Suprapubic skin (tissue), 4 donors: ENCODE measurements around the gene WDR7. TPM values are rescaled to one million over a fixed set of nuclear protein-coding genes. Genes with fewer than 3 reads are reported as not detected.

ENCODE experiments used
- DNase-seq, 2 donors: peaks; one replicate each; pipeline ENCODE4 v3.0.0-alpha.2; 2019; ENCODE audit warnings: low spot score in 2 of 2
- H3K27ac ChIP-seq: fragments of 200-600 bp; sonication (generic); one replicate; pipeline ENCODE4 v1.5.1; 2019
- H3K27me3 ChIP-seq: fragments of 200-600 bp; sonication (generic); one replicate; pipeline ENCODE4 v1.5.1; 2019
- H3K36me3 ChIP-seq: fragments of 200-600 bp; sonication (generic); one replicate; pipeline ENCODE4 v1.5.1; 2019
- H3K4me1 ChIP-seq: fragments of 200-600 bp; sonication (generic); one replicate; pipeline ENCODE4 v1.5.1; 2019
- H3K4me3 ChIP-seq: fragments of 200-600 bp; sonication (generic); one replicate; pipeline ENCODE4 v1.5.1; 2019; ENCODE audit warnings: mild to moderate bottlenecking
- H3K9me3 ChIP-seq: fragments of 200-600 bp; sonication (generic); one replicate; pipeline ENCODE4 v1.5.1; 2019
- EP300 ChIP-seq: sonication (generic); formaldehyde crosslinking; IDR thresholded peaks from one replicate; pipeline ENCODE4 v1.6.1; 2017; ENCODE audit warnings: antibody characterized with exemption
- POLR2A ChIP-seq, 2 donors: fragments of 450-650 bp; IDR thresholded peaks; one replicate each; pipeline ENCODE4 v1.6.1; 2017; ENCODE audit warnings: antibody characterized with exemption in 2 of 2, mild to moderate bottlenecking in 2 of 2, moderate library complexity in 2 of 2
- POLR2AphosphoS5 ChIP-seq, 3 donors: sonication (generic); formaldehyde crosslinking; IDR thresholded peaks; one replicate each; pipeline ENCODE4 v1.6.1; 2017; ENCODE audit warnings: antibody characterized with exemption in 3 of 3
- WGBS: methylation state at CpG from one replicate; pipeline ENCODE4 v1.1.5; 2018; 5-methylcytosine and 5-hydroxymethylcytosine counted together
- total RNA-seq, 4 donors: library from RNA; depleted of rRNA; stranded (reverse); fragments of >200 nt; gene quantifications; one replicate each; pipeline ENCODE4 v1.1.0, GENCODE V29; 2016
- TF ChIP-seq, protein P1 (sequence below), 2 donors: fragments of 200-600 bp in 1 of 2; fragments of 450-650 bp in 1 of 2; sonication (generic) in 1 of 2; IDR thresholded peaks; one replicate each; pipeline ENCODE4 v1.5.1; 2016 to 2019; ENCODE audit warnings: antibody characterized with exemption in 2 of 2, mild to moderate bottlenecking in 1 of 2, moderate library complexity in 1 of 2

WDR7 gene
- total RNA-seq, 4 donors from 2014 or later, result 14.4 to 29.2 (median 20.2) TPM

DNA sequence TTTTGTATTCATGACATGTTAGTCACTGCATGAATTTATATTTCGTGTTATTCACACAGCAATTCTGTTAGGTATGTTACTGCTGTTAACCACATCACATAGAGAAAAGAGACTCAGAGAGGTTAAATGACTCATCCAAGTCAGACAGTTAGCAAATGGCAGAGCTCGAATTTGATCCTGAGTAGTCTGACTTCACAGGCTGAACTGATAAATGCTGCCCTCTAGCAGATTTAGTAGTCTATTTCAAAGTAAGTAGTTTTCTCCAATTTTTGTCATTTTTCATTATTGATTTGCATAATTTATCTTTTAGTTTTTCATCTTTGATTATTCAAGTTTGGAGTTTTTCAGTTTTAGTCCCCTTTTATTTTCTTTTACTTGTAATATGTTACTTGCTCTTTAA lies 58.3 kb downstream of the WDR7 start:
- TF ChIP-seq EP300 (no peak), POLR2AphosphoS5 (IDR thresholded peaks at IDR 0.05) (no peak), POLR2A (IDR thresholded peaks at IDR 0.05) (no peak)
- TF ChIP-seq, protein P1, sequence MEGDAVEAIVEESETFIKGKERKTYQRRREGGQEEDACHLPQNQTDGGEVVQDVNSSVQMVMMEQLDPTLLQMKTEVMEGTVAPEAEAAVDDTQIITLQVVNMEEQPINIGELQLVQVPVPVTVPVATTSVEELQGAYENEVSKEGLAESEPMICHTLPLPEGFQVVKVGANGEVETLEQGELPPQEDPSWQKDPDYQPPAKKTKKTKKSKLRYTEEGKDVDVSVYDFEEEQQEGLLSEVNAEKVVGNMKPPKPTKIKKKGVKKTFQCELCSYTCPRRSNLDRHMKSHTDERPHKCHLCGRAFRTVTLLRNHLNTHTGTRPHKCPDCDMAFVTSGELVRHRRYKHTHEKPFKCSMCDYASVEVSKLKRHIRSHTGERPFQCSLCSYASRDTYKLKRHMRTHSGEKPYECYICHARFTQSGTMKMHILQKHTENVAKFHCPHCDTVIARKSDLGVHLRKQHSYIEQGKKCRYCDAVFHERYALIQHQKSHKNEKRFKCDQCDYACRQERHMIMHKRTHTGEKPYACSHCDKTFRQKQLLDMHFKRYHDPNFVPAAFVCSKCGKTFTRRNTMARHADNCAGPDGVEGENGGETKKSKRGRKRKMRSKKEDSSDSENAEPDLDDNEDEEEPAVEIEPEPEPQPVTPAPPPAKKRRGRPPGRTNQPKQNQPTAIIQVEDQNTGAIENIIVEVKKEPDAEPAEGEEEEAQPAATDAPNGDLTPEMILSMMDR (IDR thresholded peaks at IDR 0.05), result no peak
- DNase-seq, result no peak
- Histone ChIP-seq H3K36me3 (no peaks in the 10 kb centered on the region), H3K27me3 (no peaks in the 10 kb centered on the region), H3K27ac (no peak overlapping the region), H3K9me3 (no peaks in the 10 kb centered on the region), H3K4me3 (no peak overlapping the region), H3K4me1 (no peaks in the 10 kb centered on the region)
- 37% methylated on average over 2 of the region's 2 CpGs for WGBS

- Histone ChIP-seq H3K9me3 (no peaks in the 10 kb centered on the region), H3K27ac (no peak overlapping the region), H3K27me3 (no peaks in the 10 kb centered on the region), H3K4me3 (no peak overlapping the region), H3K4me1 (no peaks in the 10 kb centered on the region), H3K36me3 (no peaks in the 10 kb centered on the region)
- no peak for DNase-seq
- WGBS, result 76% methylated on average over 2 of the region's 2 CpGs
- no peak for TF ChIP-seq POLR2A (IDR thresholded peaks at IDR 0.05)
Observed at GRCh38 chr18:56711708-56712445, 60.7 kb downstream of the WDR7 start.

- Histone ChIP-seq H3K4me1 (no peaks in the 10 kb centered on the region), H3K36me3 (no peaks in the 10 kb centered on the region), H3K4me3 (no peak overlapping the region), H3K9me3 (no peaks in the 10 kb centered on the region), H3K27me3 (no peaks in the 10 kb centered on the region), H3K27ac (no peak overlapping the region)
- TF ChIP-seq POLR2AphosphoS5 (IDR thresholded peaks at IDR 0.05), result no peak
- no peak for TF ChIP-seq EP300
- TF ChIP-seq, protein P1 (IDR thresholded peaks at IDR 0.05), result no peak
- TF ChIP-seq POLR2A (IDR thresholded peaks at IDR 0.05), result no peak
- 97% methylated on average over 3 of the region's 3 CpGs for WGBS
- DNase-seq, result no peak
Observed at GRCh38 chr18:56712761-56713160, 61.6 kb downstream of the WDR7 start.

- TF ChIP-seq, protein P1 (IDR thresholded peaks at IDR 0.05), result no peak
- no peak for TF ChIP-seq POLR2A (IDR thresholded peaks at IDR 0.05)
- TF ChIP-seq POLR2AphosphoS5 (IDR thresholded peaks at IDR 0.05), result no peak
- TF ChIP-seq EP300, result no peak
- no peaks in the 10 kb centered on the region for H3K4me1 ChIP-seq
- H3K27me3 ChIP-seq, result no peaks in the 10 kb centered on the region
- H3K4me3 ChIP-seq, result no peak overlapping the region
- DNase-seq, result no peak
- 80% methylated on average over 5 of the region's 5 CpGs for WGBS
- H3K9me3 ChIP-seq, result no peaks in the 10 kb centered on the region
- H3K36me3 ChIP-seq, result peaks cover 2% of the 10 kb centered on the region
- H3K27ac ChIP-seq, result no peak overlapping the region
Observed at GRCh38 chr18:56715121-56715520, 64.0 kb downstream of the WDR7 start.

- H3K4me3 ChIP-seq, result no peak overlapping the region
- H3K9me3 ChIP-seq, result no peaks in the 10 kb centered on the region
- H3K4me1 ChIP-seq, result no peaks in the 10 kb centered on the region
- no peak overlapping the region for H3K27ac ChIP-seq
- DNase-seq, result no peak
- no peak for TF ChIP-seq POLR2AphosphoS5 (IDR thresholded peaks at IDR 0.05)
- TF ChIP-seq, protein P1 (IDR thresholded peaks at IDR 0.05), result no peak
- TF ChIP-seq EP300, result no peak
- no peak for TF ChIP-seq POLR2A (IDR thresholded peaks at IDR 0.05)
- WGBS, result 86% methylated on average over 2 of the region's 2 CpGs
- H3K27me3 ChIP-seq, result no peaks in the 10 kb centered on the region
- H3K36me3 ChIP-seq, result peaks cover 3% of the 10 kb centered on the region
Observed at GRCh38 chr18:56716692-56717146, 65.6 kb downstream of the WDR7 start.
